Measurements from ENCODE around the gene ZNF275. TPM values are rescaled to one million over a fixed set of nuclear protein-coding genes. Genes with fewer than 3 reads are reported as not detected.

The ZNF275 gene
- total and polyA plus RNA-seq, 2 of the 4 experiments (the other 2 are of a cell fraction) = 6.6 to 9.7 TPM

DNA sequence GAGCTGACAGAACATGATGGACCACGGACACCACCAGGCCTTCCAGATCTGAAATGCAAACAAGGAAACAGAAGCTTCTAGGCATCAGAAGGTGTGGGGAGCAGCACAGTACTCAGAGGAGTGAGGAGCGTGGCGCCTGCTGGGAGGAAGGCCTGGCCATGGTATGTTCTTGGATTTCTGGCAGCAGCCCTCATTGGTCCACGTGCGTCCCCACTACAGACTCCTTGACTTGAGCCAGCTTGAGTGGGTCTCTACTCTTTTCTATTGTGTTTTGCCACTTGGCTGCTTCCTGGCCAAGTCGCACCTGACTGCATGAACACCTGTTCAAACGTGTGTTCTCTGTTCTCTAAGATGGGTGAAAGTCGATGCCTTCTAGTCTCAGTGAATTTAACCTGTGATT, 18.0 kb downstream of the ZNF275 start:
- 80% methylated on average over 1 of the region's 8 CpGs; no CpG with 5 or more reads in 1 of the 2 experiments for WGBS, 2 experiments (ENCODE audit: extremely low coverage in 2 of 2, insufficient read length in 1 of 2)
- no peak overlapping the region for H3K4me3 ChIP-seq (ENCODE audit: insufficient read depth, low read depth, low read length)
- no peak overlapping the region for H3K27ac ChIP-seq (ENCODE audit: insufficient read depth, low read length)
- no TSS peak for BruUV-seq (replicated peaks)
- H2BK120ac ChIP-seq (ENCODE audit: low read depth, low read length) = no peak overlapping the region
- no peak overlapping the region for H3K4me2 ChIP-seq (ENCODE audit: low read depth, low read length)
- H3K9ac ChIP-seq (ENCODE audit: low read depth, low read length) = no peak overlapping the region
- H3K79me1 ChIP-seq (ENCODE audit: low read depth in 1 of 2, low read length in 2 of 2) = no peaks in the 10 kb centered on the region
- H4K8ac ChIP-seq (ENCODE audit: low read depth in 2 of 2, low read length in 2 of 2) = no peak overlapping the region
- H3K9me3 ChIP-seq (ENCODE audit: control insufficient read depth, insufficient read depth, low read length) = peaks cover 9% of the 10 kb centered on the region; the same call in 1 of the 2 replicates
- no peaks in the 10 kb centered on the region for H4K20me1 ChIP-seq (ENCODE audit: insufficient read depth, low read length)
- in situ Hi-C loops (cut with MboI; ENCODE audit: low sequenced_read_pairs) = no loop called here
- no peak overlapping the region for H2BK15ac ChIP-seq (ENCODE audit: low read depth, low read length)
- H3K23ac ChIP-seq (ENCODE audit: low read depth, low read length) = no peak overlapping the region
- no peak overlapping the region for H2BK20ac ChIP-seq (ENCODE audit: low read depth, low read length)
- no peak for DNase-seq
- H2AFZ ChIP-seq (replicated peaks; ENCODE audit: low read length, poor library complexity) = no peak overlapping the region
- intact Hi-C loops (cut with micrococcal nuclease) = no loop called here
- no peak overlapping the region for H3K18ac ChIP-seq (ENCODE audit: low read depth, low read length)
- no peak overlapping the region for H2AK9ac ChIP-seq (replicated peaks; ENCODE audit: low read depth, low read length, poor library complexity)
- H2AK5ac ChIP-seq (ENCODE audit: low read depth, low read length) = no peak overlapping the region
- no peak overlapping the region for H3K56ac ChIP-seq (ENCODE audit: extremely low read depth, insufficient read depth, low read length)
- dilution Hi-C loops (cut with HindIII; ENCODE audit: low sequenced_read_pairs, unreplicated experiment) = no loop called here
- no peak for ATAC-seq (ENCODE audit: low read depth)
- no peak overlapping the region for H2BK5ac ChIP-seq (ENCODE audit: low read depth, low read length, poor library complexity, severe bottlenecking)
- H3K36me3 ChIP-seq (ENCODE audit: control insufficient read depth, insufficient read depth, low read length) = peaks cover 17% of the 10 kb centered on the region
- CTCF ChIA-PET = no interaction called here
- H3K9me1 ChIP-seq (ENCODE audit: insufficient read depth, low read length) = no peaks in the 10 kb centered on the region
- H4K5ac ChIP-seq (ENCODE audit: low read depth, low read length) = no peak overlapping the region
- TF ChIP-seq, protein P1, sequence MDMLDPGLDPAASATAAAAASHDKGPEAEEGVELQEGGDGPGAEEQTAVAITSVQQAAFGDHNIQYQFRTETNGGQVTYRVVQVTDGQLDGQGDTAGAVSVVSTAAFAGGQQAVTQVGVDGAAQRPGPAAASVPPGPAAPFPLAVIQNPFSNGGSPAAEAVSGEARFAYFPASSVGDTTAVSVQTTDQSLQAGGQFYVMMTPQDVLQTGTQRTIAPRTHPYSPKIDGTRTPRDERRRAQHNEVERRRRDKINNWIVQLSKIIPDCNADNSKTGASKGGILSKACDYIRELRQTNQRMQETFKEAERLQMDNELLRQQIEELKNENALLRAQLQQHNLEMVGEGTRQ (IDR thresholded peaks at IDR 0.05; ENCODE audit: low read depth, low read length) = no peak
- TF ChIP-seq POLR2A (IDR thresholded peaks at IDR 0.05; ENCODE audit: low read depth, low read length) = no peak
- TF ChIP-seq BHLHE40 (IDR thresholded peaks at IDR 0.05; ENCODE audit: low read depth, low read length) = no peak
- TF ChIP-seq NFE2L2 (IDR thresholded peaks at IDR 0.05; ENCODE audit: low read depth, low read length) = no peak
- TF ChIP-seq CHD1 (IDR thresholded peaks at IDR 0.05; ENCODE audit: low read depth, low read length) = no peak
- TF ChIP-seq, protein P2, sequence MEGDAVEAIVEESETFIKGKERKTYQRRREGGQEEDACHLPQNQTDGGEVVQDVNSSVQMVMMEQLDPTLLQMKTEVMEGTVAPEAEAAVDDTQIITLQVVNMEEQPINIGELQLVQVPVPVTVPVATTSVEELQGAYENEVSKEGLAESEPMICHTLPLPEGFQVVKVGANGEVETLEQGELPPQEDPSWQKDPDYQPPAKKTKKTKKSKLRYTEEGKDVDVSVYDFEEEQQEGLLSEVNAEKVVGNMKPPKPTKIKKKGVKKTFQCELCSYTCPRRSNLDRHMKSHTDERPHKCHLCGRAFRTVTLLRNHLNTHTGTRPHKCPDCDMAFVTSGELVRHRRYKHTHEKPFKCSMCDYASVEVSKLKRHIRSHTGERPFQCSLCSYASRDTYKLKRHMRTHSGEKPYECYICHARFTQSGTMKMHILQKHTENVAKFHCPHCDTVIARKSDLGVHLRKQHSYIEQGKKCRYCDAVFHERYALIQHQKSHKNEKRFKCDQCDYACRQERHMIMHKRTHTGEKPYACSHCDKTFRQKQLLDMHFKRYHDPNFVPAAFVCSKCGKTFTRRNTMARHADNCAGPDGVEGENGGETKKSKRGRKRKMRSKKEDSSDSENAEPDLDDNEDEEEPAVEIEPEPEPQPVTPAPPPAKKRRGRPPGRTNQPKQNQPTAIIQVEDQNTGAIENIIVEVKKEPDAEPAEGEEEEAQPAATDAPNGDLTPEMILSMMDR (conservative IDR thresholded peaks at IDR 0.05; ENCODE audit: low read depth, low read length) = no peak
- TF ChIP-seq, protein P3, sequence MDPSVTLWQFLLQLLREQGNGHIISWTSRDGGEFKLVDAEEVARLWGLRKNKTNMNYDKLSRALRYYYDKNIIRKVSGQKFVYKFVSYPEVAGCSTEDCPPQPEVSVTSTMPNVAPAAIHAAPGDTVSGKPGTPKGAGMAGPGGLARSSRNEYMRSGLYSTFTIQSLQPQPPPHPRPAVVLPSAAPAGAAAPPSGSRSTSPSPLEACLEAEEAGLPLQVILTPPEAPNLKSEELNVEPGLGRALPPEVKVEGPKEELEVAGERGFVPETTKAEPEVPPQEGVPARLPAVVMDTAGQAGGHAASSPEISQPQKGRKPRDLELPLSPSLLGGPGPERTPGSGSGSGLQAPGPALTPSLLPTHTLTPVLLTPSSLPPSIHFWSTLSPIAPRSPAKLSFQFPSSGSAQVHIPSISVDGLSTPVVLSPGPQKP (IDR thresholded peaks at IDR 0.05; ENCODE audit: borderline replicate concordance, low read depth, low read length) = no peak
- no peaks in the 10 kb centered on the region for H3K27me3 ChIP-seq (ENCODE audit: control insufficient read depth, insufficient read depth, low read length)
- no peak overlapping the region for H3K4ac ChIP-seq (ENCODE audit: low read depth, low read length)
- POLR2A ChIA-PET (ENCODE audit: unreplicated experiment) = no interaction called here
- no peak overlapping the region for H4K91ac ChIP-seq (ENCODE audit: insufficient read depth, low read depth, low read length)
- no peaks in the 10 kb centered on the region for H3K4me1 ChIP-seq (ENCODE audit: control insufficient read depth, insufficient read depth, low read length)
- no peak overlapping the region for H3K14ac ChIP-seq (replicated peaks; ENCODE audit: low read depth, low read length)
